Measurements from ENCODE around the gene STXBP5.

DNA sequence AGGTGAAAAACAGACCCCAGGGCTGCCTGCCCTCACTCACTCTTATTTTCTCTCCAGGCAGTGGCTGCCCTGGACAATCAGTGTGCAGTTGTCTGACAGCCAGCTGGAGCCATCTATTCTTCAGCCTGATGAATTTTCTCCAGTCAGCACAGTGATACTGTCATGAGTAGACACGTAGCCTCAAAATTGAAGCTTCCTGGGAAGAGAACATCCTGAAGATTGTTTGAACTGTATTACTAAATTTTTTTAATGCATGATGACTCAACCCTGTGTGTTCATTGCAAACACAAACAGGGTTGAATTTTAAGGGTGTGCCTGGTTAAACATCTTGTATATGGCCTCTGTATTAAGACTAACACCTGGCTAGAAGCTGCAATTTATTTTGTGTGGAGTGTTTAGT lies 49.8 kb upstream of the STXBP5 start:
- TF ChIP-seq EZH2 (IDR thresholded peaks at IDR 0.05; ENCODE audit: insufficient read depth, poor library complexity, severe bottlenecking) (no peak), EZH2phosphoT487 (IDR thresholded peaks at IDR 0.05; ENCODE audit: insufficient read depth, low read depth) (no peak)

All from GM23248 (cell line).